RWPE1 (cell line): ENCODE data around the gene CCR5.

Experiments
- CTCF ChIA-PET: fragments of 350-600 bp; sonication (Branson Sonifier 250); formaldehyde crosslinking; extraction: SDS; loops from one replicate; lab custom pipeline; 2021; lab: Yijun Ruan, JAX
- POLR2A ChIA-PET: fragments of 400-600 bp; formaldehyde crosslinking; extraction: SDS; loops from one replicate; lab custom pipeline; 2020; ENCODE audit warnings: antibody characterized with exemption; ENCODE audit not compliant: low non-redundant PET; lab: Yijun Ruan, JAX
- DNase-seq: peaks from one replicate; pipeline ENCODE4 v3.0.0; 2012; ENCODE audit warnings: low spot score
- H3K27ac ChIP-seq: fragments of 450-650 bp; 2 replicates; pipeline ENCODE4 v1.5.1; 2017
- CTCF ChIP-seq: fragments of 450-650 bp; conservative IDR thresholded peaks from 2 replicates; pipeline ENCODE4 v1.5.1; 2017; ENCODE audit warnings: low read depth, mild to moderate bottlenecking

The CCR5 gene

GRCh38 chr3:46350262-46350565 lies 20.5 kb upstream of the CCR5 start:
- ChIA-PET CTCF (no interaction called here), POLR2A (no interaction called here)
- no peak for DNase-seq
- no peak overlapping the region for H3K27ac ChIP-seq
- no peak for TF ChIP-seq CTCF

- POLR2A ChIA-PET, result no interaction called here
- no peak for DNase-seq
- no peak for TF ChIP-seq CTCF
- no peak overlapping the region for H3K27ac ChIP-seq
- CTCF ChIA-PET, result interaction anchor here (1.1 kb wide), 1 partner anchor 17 kb away, joined by 3 read pairs; no protein-coding TSS in a partner anchor
These were observed 19.1 kb upstream of the CCR5 start for GRCh38 chr3:46351646-46352045.

- no peak for DNase-seq
- H3K27ac ChIP-seq, result no peak overlapping the region
- CTCF ChIA-PET, result interaction anchor here (0.6 kb wide), 1 partner anchor 74 kb away, joined by 4 read pairs; no protein-coding TSS in a partner anchor
- no peak for TF ChIP-seq CTCF
- POLR2A ChIA-PET, result no interaction called here
These were observed 17.7 kb upstream of the CCR5 start for GRCh38 chr3:46353090-46353489.

- ChIA-PET POLR2A (no interaction called here), CTCF (interaction anchor here (0.6 kb wide), 2 partner anchors 30 to 89 kb away, joined by 3 to 4 read pairs; no protein-coding TSS in a partner anchor)
- H3K27ac ChIP-seq, result no peak within 1 kb of the TSS
- no peak for TF ChIP-seq CTCF
- no peak for DNase-seq
These were observed 16.9 kb upstream of the CCR5 start, which contains the start of gene CCR2 for GRCh38 chr3:46353647-46354410. TSS of gene CCR2 (plus strand) at chr3:46354111. CDS start at chr3:46357528, 3,417 bp downstream.

GRCh38 chr3:46354478-46354877 lies 16.3 kb upstream of the CCR5 start:
- no peak for DNase-seq
- CTCF ChIA-PET, result interaction anchor here (0.6 kb wide), 2 partner anchors 30 to 89 kb away, joined by 3 to 4 read pairs; no protein-coding TSS in a partner anchor
- POLR2A ChIA-PET, result no interaction called here
- no peak for TF ChIP-seq CTCF
- H3K27ac ChIP-seq, result no peak overlapping the region

GRCh38 chr3:46354984-46355383 lies 15.8 kb upstream of the CCR5 start:
- no peak for TF ChIP-seq CTCF
- CTCF ChIA-PET, result no interaction called here
- POLR2A ChIA-PET, result interaction anchor here (0.6 kb wide), 1 partner anchor 321 kb away, joined by 3 read pairs; no protein-coding TSS in a partner anchor

More at GRCh38 chr3:46354984-46355383, 15.8 kb upstream of the CCR5 start:
- no peak overlapping the region for H3K27ac ChIP-seq
- DNase-seq, result no peak
